NB4 (cell line): ENCODE results near the gene DOCK4.

Source experiments
- DNase-seq: peaks from one replicate; pipeline ENCODE4 v3.0.0; 2010; ENCODE audit warnings: low read depth
- H3K4me3 ChIP-seq: one replicate; pipeline ENCODE4 v1.5.1; 2011; ENCODE audit warnings: mild to moderate bottlenecking, low read depth, low read length, moderate library complexity
- CTCF ChIP-seq: IDR thresholded peaks from one replicate; pipeline ENCODE4 v1.5.1; 2012; ENCODE audit warnings: low read depth, low read length
- MAX ChIP-seq: IDR thresholded peaks from 2 replicates; pipeline ENCODE4 v1.6.1; 2011; ENCODE audit warnings: low read depth, low read length
- MYC ChIP-seq: IDR thresholded peaks from 2 replicates; pipeline ENCODE4 v1.6.1; 2011; ENCODE audit warnings: low read depth, low read length
- POLR2A ChIP-seq: IDR thresholded peaks from 2 replicates; pipeline ENCODE4 v1.6.1; 2011; ENCODE audit warnings: mild to moderate bottlenecking; ENCODE audit not compliant: insufficient read length; ENCODE audit errors: extremely low read depth

Gene DOCK4

GRCh38 chr7:112060625-112061024 lies 145.6 kb downstream of the DOCK4 start:
- no peak overlapping the region for H3K4me3 ChIP-seq
- DNase-seq, result no peak
- TF ChIP-seq MAX (no peak), POLR2A (no peak), CTCF (no peak), MYC (no peak)

- TF ChIP-seq MYC, result no peak
- no peak for TF ChIP-seq MAX
- no peak for TF ChIP-seq POLR2A
- no peak for TF ChIP-seq CTCF
- DNase-seq, result no peak
- H3K4me3 ChIP-seq, result no peak overlapping the region
Measured at GRCh38 chr7:112059675-112060074, 146.5 kb downstream of the DOCK4 start.

GRCh38 chr7:112058686-112059085 lies 147.5 kb downstream of the DOCK4 start:
- TF ChIP-seq MYC (no peak), MAX (no peak)
- no peak overlapping the region for H3K4me3 ChIP-seq
- DNase-seq, result no peak

GRCh38 chr7:112056409-112056808 lies 149.8 kb downstream of the DOCK4 start:
- DNase-seq, result no peak
- TF ChIP-seq POLR2A (no peak), MAX (no peak), CTCF (no peak), MYC (no peak)
- no peak overlapping the region for H3K4me3 ChIP-seq

- H3K4me3 ChIP-seq, result no peak overlapping the region
- TF ChIP-seq POLR2A (no peak), MAX (no peak), CTCF (no peak), MYC (no peak)
- no peak for DNase-seq
Measured at GRCh38 chr7:112053737-112054069, 152.5 kb downstream of the DOCK4 start.

- H3K4me3 ChIP-seq, result no peak overlapping the region
- DNase-seq, result no peak
- TF ChIP-seq MYC (no peak), CTCF (no peak), POLR2A (no peak), MAX (no peak)
Measured at GRCh38 chr7:112052993-112053736, 153.0 kb downstream of the DOCK4 start.
